GM12878 (cell line): ENCODE results near the gene LRRC55. TPM values are rescaled to one million over a fixed set of nuclear protein-coding genes. Genes with fewer than 3 reads are reported as not detected.

Experiments
- ATAC-seq: fragments of 200-7000 bp; cut with Tn5 transposase; 3 replicates; pipeline ENCODE4 v1.9.1; 2020; ENCODE audit warnings: mild to moderate bottlenecking, moderate library complexity
- BruUV-seq: library from RNA; stranded (reverse); fragments of 400-500 nt; replicated peaks from 2 replicates; lab custom pipeline; 2021; lab: Mats Ljungman, UMichigan
- CTCF ChIA-PET: fragments of 300-600 bp; sonication (Branson Sonifier 250); formaldehyde crosslinking; extraction: SDS; loops from one replicate; lab custom pipeline; 2021; ENCODE audit warnings: inconsistent platforms; lab: Yijun Ruan, JAX
- POLR2A ChIA-PET: fragments of 350-600 bp; formaldehyde crosslinking; extraction: SDS; loops from one replicate; lab custom pipeline; 2021; ENCODE audit warnings: inconsistent platforms; lab: Charles Lee
- RAD21 ChIA-PET: fragments of 300-600 bp; sonication (Branson Sonifier 250); formaldehyde crosslinking; loops from one replicate; lab custom pipeline; 2023; ENCODE audit warnings: antibody characterized with exemption; ENCODE audit not compliant: unreplicated experiment; lab: Charles Lee
- SMC1A ChIA-PET: fragments of 300-600 bp; sonication (Branson Sonifier 250); formaldehyde crosslinking; loops from one replicate; lab custom pipeline; 2023; ENCODE audit not compliant: unreplicated experiment, uncharacterized antibody; lab: Charles Lee
- DNase-seq: peaks from one replicate; pipeline ENCODE4 v3.0.0-alpha.2; 2011; ENCODE audit warnings: low read depth, low spot score
- FAIRE-seq: peaks from 3 replicates; lab custom pipeline; 2011; peaks lifted over from hg19 to GRCh38; lab: Jason Lieb, UNC
- H2AFZ ChIP-seq: 2 replicates; pipeline ENCODE4 v1.6.0; 2011; ENCODE audit warnings: low read depth, low read length, control low read depth; ENCODE audit not compliant: control insufficient read depth
- H3K27ac ChIP-seq: 2 replicates; pipeline ENCODE4 v1.5.1; 2011; ENCODE audit warnings: control low read depth; ENCODE audit not compliant: control insufficient read depth, insufficient read depth
- H3K27me3 ChIP-seq, 2 experiments: replicated peaks in 1 of 2; 2 replicates each; pipeline versions ENCODE4 v1.6.0 to v1.6.1; 2011; ENCODE audit warnings: low read length in 1 of 2; ENCODE audit not compliant: control insufficient read depth in 2 of 2, insufficient read depth in 2 of 2
- H3K36me3 ChIP-seq, 2 experiments: 2 replicates each; pipeline ENCODE4 v1.5.1; 2011; ENCODE audit warnings: low read length in 1 of 2; ENCODE audit not compliant: control insufficient read depth in 2 of 2, insufficient read depth in 2 of 2
- H3K4me1 ChIP-seq: 2 replicates; pipeline ENCODE4 v1.6.1; 2011; ENCODE audit warnings: mild to moderate bottlenecking, low read length, moderate library complexity, mixed read lengths; ENCODE audit not compliant: control insufficient read depth, insufficient read depth
- H3K4me2 ChIP-seq: 2 replicates; pipeline ENCODE4 v1.6.0; 2011; ENCODE audit warnings: control low read depth; ENCODE audit not compliant: control insufficient read depth, insufficient read depth
- H3K4me3 ChIP-seq: fragments of 200-600 bp; sonication (generic); 2 replicates; pipeline ENCODE4 v1.5.1; 2016
- H3K79me2 ChIP-seq: 2 replicates; pipeline ENCODE4 v1.6.0; 2011; ENCODE audit warnings: low read length; ENCODE audit not compliant: control insufficient read depth, insufficient read depth
- H3K9ac ChIP-seq: 2 replicates; pipeline ENCODE4 v1.8.0; 2011; ENCODE audit warnings: low read length, control low read depth, mixed read lengths; ENCODE audit not compliant: control insufficient read depth, insufficient read depth
- H3K9me3 ChIP-seq: replicated peaks from 3 replicates; pipeline ENCODE4 v1.5.1; 2011; ENCODE audit warnings: mild to moderate bottlenecking, low read length; ENCODE audit not compliant: control insufficient read depth, insufficient read depth
- H4K20me1 ChIP-seq: 2 replicates; pipeline ENCODE4 v1.6.0; 2011; ENCODE audit not compliant: control insufficient read depth, insufficient read depth
- BCL11A ChIP-seq: IDR thresholded peaks from 2 replicates; pipeline ENCODE4 v1.6.1; 2011; ENCODE audit warnings: low read depth, low read length
- CHD1 ChIP-seq: IDR thresholded peaks from 2 replicates; pipeline ENCODE4 v1.6.1; 2012; ENCODE audit warnings: low read depth, low read length, improper control_type of control experiment
- HCFC1 ChIP-seq: fragments of 150-350 bp; IDR thresholded peaks from 2 replicates; pipeline ENCODE4 v1.6.1; 2014; ENCODE audit warnings: low read length
- HDGF ChIP-seq: fragments of 450-650 bp; IDR thresholded peaks from 2 replicates; pipeline ENCODE4 v1.6.1; 2016; ENCODE audit warnings: antibody characterized with exemption
- MYC ChIP-seq: IDR thresholded peaks from 2 replicates; pipeline ENCODE4 v1.6.1; 2011; ENCODE audit warnings: mild to moderate bottlenecking, low read length, moderate library complexity, inconsistent platforms; ENCODE audit not compliant: insufficient read depth, insufficient replicate concordance, insufficient read length, severe bottlenecking
- POLR2AphosphoS5 ChIP-seq: IDR thresholded peaks from 2 replicates; pipeline ENCODE4 v1.6.1; 2011; ENCODE audit warnings: mild to moderate bottlenecking, low read length, inconsistent platforms
- RAD21 ChIP-seq: IDR thresholded peaks from 2 replicates; pipeline ENCODE4 v1.6.1; 2011; ENCODE audit warnings: mild to moderate bottlenecking, low read depth, low read length, moderate library complexity; ENCODE audit not compliant: insufficient read depth
- RB1 ChIP-seq: fragments of 450-650 bp; formaldehyde crosslinking; IDR thresholded peaks from 2 replicates; pipeline ENCODE4 v1.6.1; 2017; ENCODE audit warnings: mild to moderate bottlenecking, borderline replicate concordance
- RCOR1 ChIP-seq: conservative IDR thresholded peaks from 2 replicates; pipeline ENCODE4 v1.6.1; 2012; ENCODE audit warnings: low read depth, low read length, improper control_type of control experiment
- SREBF1 ChIP-seq: IDR thresholded peaks from 2 replicates; pipeline ENCODE4 v1.6.1; 2012; ENCODE audit warnings: mild to moderate bottlenecking, low read length
- TARDBP ChIP-seq: IDR thresholded peaks from 2 replicates; pipeline ENCODE4 v1.6.1; 2016; ENCODE audit warnings: borderline replicate concordance
- TCF7 ChIP-seq: IDR thresholded peaks from 2 replicates; pipeline ENCODE4 v1.6.1; 2014; ENCODE audit warnings: antibody characterized with exemption, borderline replicate concordance
- ZNF384 ChIP-seq: IDR thresholded peaks from 2 replicates; pipeline ENCODE4 v1.6.1; 2012; ENCODE audit warnings: low read depth, mild to moderate bottlenecking, low read length, improper control_type of control experiment, borderline replicate concordance
- in situ Hi-C: fragments of 300-500 bp; cut with MboI; formaldehyde crosslinking; loops from 9 replicates; pipeline ENCODE4 v1.14.3; 2018; ENCODE audit warnings: mixed read lengths
- intact Hi-C: fragments of 100-400 bp; cut with micrococcal nuclease; formaldehyde crosslinking; loops from one replicate; pipeline ENCODE4 v1.14.2; 2022; ENCODE audit not compliant: unreplicated experiment
- polyA plus RNA-seq, 11 experiments: library from polyadenylated mRNA; depleted of rRNA in 4 of 11; unstranded in 6 of 11; stranded (reverse) in 5 of 11; fragments of >200 nt; fragmentation: Nextera tagmentation in 4 of 11; fragmentation: Illumina TruSeq in 1 of 11; extraction: Ambion mirVana in 4 of 11; extraction: Trizol in 1 of 11; gene quantifications; 1 replicate in 1 of 11; 2 replicates in 10 of 11; pipeline versions ENCODE4 v1.2.1 to v1.2.3, GENCODE V29; 2011 to 2016; ENCODE audit warnings: inconsistent platforms in 2 of 11, missing spikeins in 2 of 11, low read depth in 1 of 11
- total RNA-seq, 4 experiments: library from RNA; depleted of rRNA in 3 of 4; stranded (reverse); fragments of >200 nt in 3 of 4; fragmentation: Illumina TruSeq in 1 of 4; extraction: Trizol in 1 of 4; gene quantifications; 2 replicates each; pipeline versions ENCODE4 v1.2.1 to v1.2.3, GENCODE V29; 2013 to 2021
- TF ChIP-seq, protein P1 (sequence below): IDR thresholded peaks from 2 replicates; pipeline ENCODE4 v1.6.1; 2012; ENCODE audit warnings: improper control_type of control experiment, low read depth, low read length; ENCODE audit not compliant: insufficient replicate concordance

Gene LRRC55
- total and polyA plus RNA-seq, 10 of the 15 experiments (the other 5 are each of a cell fraction or from before 2014, with no cell fraction given): 0.01 to 0.04 TPM; not detected in 8

DNA sequence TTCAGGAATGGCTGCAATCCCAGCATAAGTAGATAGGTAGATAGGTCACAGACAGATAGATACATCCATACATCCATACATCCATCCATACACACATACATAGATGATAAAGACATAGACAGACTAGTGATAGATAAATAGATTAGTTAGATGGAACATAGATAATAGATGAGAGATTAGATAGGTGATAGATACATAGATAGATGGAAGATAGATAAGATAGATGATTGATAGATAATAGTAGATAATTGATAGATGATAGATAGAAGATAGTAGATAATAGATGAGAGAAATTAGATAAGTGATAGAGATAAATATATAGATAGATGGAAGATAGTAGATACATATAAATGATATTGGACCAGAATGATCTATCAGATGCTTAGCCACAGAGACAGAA is 28.3 kb upstream of the LRRC55 start:
- Histone ChIP-seq H3K4me2 (no peak overlapping the region), H3K36me3 (no peaks in the 10 kb centered on the region), H3K27ac (no peak overlapping the region), H3K27me3 (peaks cover 2% of the 10 kb centered on the region in 2 experiments; a peak in 3 of 4 replicates), H3K9ac (no peak overlapping the region), H3K79me2 (no peaks in the 10 kb centered on the region), H3K9me3 (no peaks in the 10 kb centered on the region), H2AFZ (no peak overlapping the region), H4K20me1 (no peaks in the 10 kb centered on the region), H3K4me3 (no peak overlapping the region), H3K4me1 (no peaks in the 10 kb centered on the region)
- POLR2A ChIA-PET: no interaction called here
- intact Hi-C loops: no loop called here
- TF ChIP-seq TCF7: no peak
- no peak for TF ChIP-seq BCL11A
- no peak for TF ChIP-seq RCOR1
- no peak for TF ChIP-seq TARDBP
- no peak for TF ChIP-seq RB1
- TF ChIP-seq CHD1: no peak
- TF ChIP-seq POLR2AphosphoS5: no peak
- no peak for TF ChIP-seq HCFC1
- TF ChIP-seq HDGF: no peak
- TF ChIP-seq RAD21: no peak
- no peak for TF ChIP-seq ZNF384
- TF ChIP-seq, protein P1, sequence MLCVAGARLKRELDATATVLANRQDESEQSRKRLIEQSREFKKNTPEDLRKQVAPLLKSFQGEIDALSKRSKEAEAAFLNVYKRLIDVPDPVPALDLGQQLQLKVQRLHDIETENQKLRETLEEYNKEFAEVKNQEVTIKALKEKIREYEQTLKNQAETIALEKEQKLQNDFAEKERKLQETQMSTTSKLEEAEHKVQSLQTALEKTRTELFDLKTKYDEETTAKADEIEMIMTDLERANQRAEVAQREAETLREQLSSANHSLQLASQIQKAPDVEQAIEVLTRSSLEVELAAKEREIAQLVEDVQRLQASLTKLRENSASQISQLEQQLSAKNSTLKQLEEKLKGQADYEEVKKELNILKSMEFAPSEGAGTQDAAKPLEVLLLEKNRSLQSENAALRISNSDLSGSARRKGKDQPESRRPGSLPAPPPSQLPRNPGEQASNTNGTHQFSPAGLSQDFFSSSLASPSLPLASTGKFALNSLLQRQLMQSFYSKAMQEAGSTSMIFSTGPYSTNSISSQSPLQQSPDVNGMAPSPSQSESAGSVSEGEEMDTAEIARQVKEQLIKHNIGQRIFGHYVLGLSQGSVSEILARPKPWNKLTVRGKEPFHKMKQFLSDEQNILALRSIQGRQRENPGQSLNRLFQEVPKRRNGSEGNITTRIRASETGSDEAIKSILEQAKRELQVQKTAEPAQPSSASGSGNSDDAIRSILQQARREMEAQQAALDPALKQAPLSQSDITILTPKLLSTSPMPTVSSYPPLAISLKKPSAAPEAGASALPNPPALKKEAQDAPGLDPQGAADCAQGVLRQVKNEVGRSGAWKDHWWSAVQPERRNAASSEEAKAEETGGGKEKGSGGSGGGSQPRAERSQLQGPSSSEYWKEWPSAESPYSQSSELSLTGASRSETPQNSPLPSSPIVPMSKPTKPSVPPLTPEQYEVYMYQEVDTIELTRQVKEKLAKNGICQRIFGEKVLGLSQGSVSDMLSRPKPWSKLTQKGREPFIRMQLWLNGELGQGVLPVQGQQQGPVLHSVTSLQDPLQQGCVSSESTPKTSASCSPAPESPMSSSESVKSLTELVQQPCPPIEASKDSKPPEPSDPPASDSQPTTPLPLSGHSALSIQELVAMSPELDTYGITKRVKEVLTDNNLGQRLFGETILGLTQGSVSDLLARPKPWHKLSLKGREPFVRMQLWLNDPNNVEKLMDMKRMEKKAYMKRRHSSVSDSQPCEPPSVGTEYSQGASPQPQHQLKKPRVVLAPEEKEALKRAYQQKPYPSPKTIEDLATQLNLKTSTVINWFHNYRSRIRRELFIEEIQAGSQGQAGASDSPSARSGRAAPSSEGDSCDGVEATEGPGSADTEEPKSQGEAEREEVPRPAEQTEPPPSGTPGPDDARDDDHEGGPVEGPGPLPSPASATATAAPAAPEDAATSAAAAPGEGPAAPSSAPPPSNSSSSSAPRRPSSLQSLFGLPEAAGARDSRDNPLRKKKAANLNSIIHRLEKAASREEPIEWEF: no peak
- TF ChIP-seq MYC: no peak
- TF ChIP-seq SREBF1: no peak
- RAD21 ChIA-PET: no interaction called here
- ATAC-seq (no peak), DNase-seq (no peak), FAIRE-seq (no peak)
- SMC1A ChIA-PET: no interaction called here
- CTCF ChIA-PET: no interaction called here
- in situ Hi-C loops: no loop called here
- BruUV-seq: no TSS peak
